ENCODE data around the gene PTGER2.

PTGER2 gene

GRCh38 chr14:52313903-52314594 is at the start of gene PTGER2:
PTGER2 (plus strand) TSS chr14:52314312; CDS start chr14:52314549, 237 bp downstream.
- DNase-seq, result peak; percentile 74
- in situ Hi-C loops (cut with HindIII; ENCODE audit: low pct_ligation_motif_present, low pct_unique_long_range_greater_than_20kb, low sequenced_read_pairs), result no loop called here

GRCh38 chr14:52265253-52265652 is 48.9 kb upstream of the PTGER2 start:
- no peak for DNase-seq
- in situ Hi-C loops (cut with HindIII; ENCODE audit: low pct_ligation_motif_present, low pct_unique_long_range_greater_than_20kb, low sequenced_read_pairs), result no loop called here

GRCh38 chr14:52266179-52266578 is 47.9 kb upstream of the PTGER2 start:
- no peak for DNase-seq
- in situ Hi-C loops (cut with HindIII; ENCODE audit: low pct_ligation_motif_present, low pct_unique_long_range_greater_than_20kb, low sequenced_read_pairs), result no loop called here

- in situ Hi-C loops (cut with HindIII; ENCODE audit: low pct_ligation_motif_present, low pct_unique_long_range_greater_than_20kb, low sequenced_read_pairs), result no loop called here
- DNase-seq, result no peak
Measured at GRCh38 chr14:52266782-52267181, 47.3 kb upstream of the PTGER2 start.

GRCh38 chr14:52267501-52268278 is 46.4 kb upstream of the PTGER2 start, which contains the start of gene PTGDR:
PTGDR (plus strand) TSS chr14:52267698; CDS start chr14:52267815, 117 bp downstream.
- no peak for DNase-seq
- in situ Hi-C loops (cut with HindIII; ENCODE audit: low pct_ligation_motif_present, low pct_unique_long_range_greater_than_20kb, low sequenced_read_pairs), result no loop called here

- DNase-seq, result no peak
- in situ Hi-C loops (cut with HindIII; ENCODE audit: low pct_ligation_motif_present, low pct_unique_long_range_greater_than_20kb, low sequenced_read_pairs), result no loop called here
Measured at GRCh38 chr14:52268279-52269061, 45.6 kb upstream of the PTGER2 start.

GRCh38 chr14:52269100-52269499 is 45.0 kb upstream of the PTGER2 start:
- DNase-seq, result no peak
- in situ Hi-C loops (cut with HindIII; ENCODE audit: low pct_ligation_motif_present, low pct_unique_long_range_greater_than_20kb, low sequenced_read_pairs), result no loop called here

GRCh38 chr14:52269982-52270381 is 44.1 kb upstream of the PTGER2 start:
- no peak for DNase-seq
- in situ Hi-C loops (cut with HindIII; ENCODE audit: low pct_ligation_motif_present, low pct_unique_long_range_greater_than_20kb, low sequenced_read_pairs), result no loop called here

- in situ Hi-C loops (cut with HindIII; ENCODE audit: low pct_ligation_motif_present, low pct_unique_long_range_greater_than_20kb, low sequenced_read_pairs), result no loop called here
- no peak for DNase-seq
Measured at GRCh38 chr14:52271538-52271937, 42.6 kb upstream of the PTGER2 start.

GRCh38 chr14:52272375-52272774 is 41.7 kb upstream of the PTGER2 start:
- peak; percentile 35 for DNase-seq
- in situ Hi-C loops (cut with HindIII; ENCODE audit: low pct_ligation_motif_present, low pct_unique_long_range_greater_than_20kb, low sequenced_read_pairs), result no loop called here

- no peak for DNase-seq
- in situ Hi-C loops (cut with HindIII; ENCODE audit: low pct_ligation_motif_present, low pct_unique_long_range_greater_than_20kb, low sequenced_read_pairs), result no loop called here
Measured at GRCh38 chr14:52275372-52275771, 38.7 kb upstream of the PTGER2 start.

GRCh38 chr14:52277552-52277951 is 36.6 kb upstream of the PTGER2 start:
- no peak for DNase-seq
- in situ Hi-C loops (cut with HindIII; ENCODE audit: low pct_ligation_motif_present, low pct_unique_long_range_greater_than_20kb, low sequenced_read_pairs), result no loop called here

- in situ Hi-C loops (cut with HindIII; ENCODE audit: low pct_ligation_motif_present, low pct_unique_long_range_greater_than_20kb, low sequenced_read_pairs), result no loop called here
- no peak for DNase-seq
Measured at GRCh38 chr14:52279408-52279807, 34.7 kb upstream of the PTGER2 start.

GRCh38 chr14:52283099-52283498 is 31.0 kb upstream of the PTGER2 start:
- in situ Hi-C loops (cut with HindIII; ENCODE audit: low pct_ligation_motif_present, low pct_unique_long_range_greater_than_20kb, low sequenced_read_pairs), result no loop called here
- no peak for DNase-seq

GRCh38 chr14:52286661-52287649 is 27.2 kb upstream of the PTGER2 start:
- in situ Hi-C loops (cut with HindIII; ENCODE audit: low pct_ligation_motif_present, low pct_unique_long_range_greater_than_20kb, low sequenced_read_pairs), result no loop called here

GRCh38 chr14:52296378-52296777 is 17.7 kb upstream of the PTGER2 start:
- in situ Hi-C loops (cut with HindIII; ENCODE audit: low pct_ligation_motif_present, low pct_unique_long_range_greater_than_20kb, low sequenced_read_pairs), result no loop called here
- no peak for DNase-seq

More at GRCh38 chr14:52286661-52287649, 27.2 kb upstream of the PTGER2 start:
- no peak for DNase-seq

GRCh38 chr14:52298795-52299194 is 15.3 kb upstream of the PTGER2 start:
- no peak for DNase-seq
- in situ Hi-C loops (cut with HindIII; ENCODE audit: low pct_ligation_motif_present, low pct_unique_long_range_greater_than_20kb, low sequenced_read_pairs), result no loop called here

- in situ Hi-C loops (cut with HindIII; ENCODE audit: low pct_ligation_motif_present, low pct_unique_long_range_greater_than_20kb, low sequenced_read_pairs), result no loop called here
- peak; percentile 39 for DNase-seq
Measured at GRCh38 chr14:52299692-52300278, 14.3 kb upstream of the PTGER2 start.
